ENCODE measurements around the gene SPNS3.

SPNS3 gene

GRCh38 chr17:4436381-4436780 lies 2.6 kb downstream of the SPNS3 start:
- Histone ChIP-seq H3K27me3 (ENCODE audit: control insufficient read depth, insufficient read depth, low read length) (no peaks in the 10 kb centered on the region; the same call in 1 of the 2 replicates), H3K27ac (ENCODE audit: low read depth, low read length) (no peak overlapping the region), H3K36me3 (ENCODE audit: control insufficient read depth, insufficient read depth, low read length) (no peaks in the 10 kb centered on the region), H3K9me3 (ENCODE audit: control insufficient read depth, insufficient read depth, low read depth, low read length) (no peaks in the 10 kb centered on the region), H3K4me1 (ENCODE audit: control insufficient read depth, insufficient read depth, low read length) (no peaks in the 10 kb centered on the region), H3K4me3 (ENCODE audit: low read depth, low read length) (no peak overlapping the region), H3K9ac (ENCODE audit: low read length) (no peak overlapping the region)

DNA sequence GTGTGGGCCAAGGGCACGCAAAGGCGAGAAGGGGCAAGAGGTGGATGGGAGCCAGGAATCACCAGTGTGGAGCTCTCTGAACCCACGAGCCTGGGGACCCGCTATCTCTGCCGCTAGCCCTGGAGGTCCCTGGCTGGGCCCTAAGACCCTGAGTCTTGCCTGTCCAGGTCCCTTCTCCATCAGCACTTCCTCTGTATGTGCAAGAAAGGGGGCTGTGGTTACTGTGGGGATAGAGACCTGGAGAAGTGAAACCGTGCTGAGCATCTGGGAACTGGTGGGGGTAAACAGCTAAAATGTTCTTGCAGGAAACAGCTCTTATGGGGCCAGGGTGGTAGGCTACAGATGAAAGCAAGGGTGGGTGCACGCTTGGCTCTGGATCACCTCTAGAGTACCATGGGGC lies 3.1 kb downstream of the SPNS3 start:
- Histone ChIP-seq H3K27me3 (ENCODE audit: control insufficient read depth, insufficient read depth, low read length) (no peaks in the 10 kb centered on the region; the same call in 1 of the 2 replicates), H3K27ac (ENCODE audit: low read depth, low read length) (no peak overlapping the region), H3K9ac (ENCODE audit: low read length) (no peak overlapping the region), H3K36me3 (ENCODE audit: control insufficient read depth, insufficient read depth, low read length) (no peaks in the 10 kb centered on the region), H3K4me3 (ENCODE audit: low read depth, low read length) (no peak overlapping the region), H3K4me1 (ENCODE audit: control insufficient read depth, insufficient read depth, low read length) (no peaks in the 10 kb centered on the region), H3K9me3 (ENCODE audit: control insufficient read depth, insufficient read depth, low read depth, low read length) (no peaks in the 10 kb centered on the region)

DNA sequence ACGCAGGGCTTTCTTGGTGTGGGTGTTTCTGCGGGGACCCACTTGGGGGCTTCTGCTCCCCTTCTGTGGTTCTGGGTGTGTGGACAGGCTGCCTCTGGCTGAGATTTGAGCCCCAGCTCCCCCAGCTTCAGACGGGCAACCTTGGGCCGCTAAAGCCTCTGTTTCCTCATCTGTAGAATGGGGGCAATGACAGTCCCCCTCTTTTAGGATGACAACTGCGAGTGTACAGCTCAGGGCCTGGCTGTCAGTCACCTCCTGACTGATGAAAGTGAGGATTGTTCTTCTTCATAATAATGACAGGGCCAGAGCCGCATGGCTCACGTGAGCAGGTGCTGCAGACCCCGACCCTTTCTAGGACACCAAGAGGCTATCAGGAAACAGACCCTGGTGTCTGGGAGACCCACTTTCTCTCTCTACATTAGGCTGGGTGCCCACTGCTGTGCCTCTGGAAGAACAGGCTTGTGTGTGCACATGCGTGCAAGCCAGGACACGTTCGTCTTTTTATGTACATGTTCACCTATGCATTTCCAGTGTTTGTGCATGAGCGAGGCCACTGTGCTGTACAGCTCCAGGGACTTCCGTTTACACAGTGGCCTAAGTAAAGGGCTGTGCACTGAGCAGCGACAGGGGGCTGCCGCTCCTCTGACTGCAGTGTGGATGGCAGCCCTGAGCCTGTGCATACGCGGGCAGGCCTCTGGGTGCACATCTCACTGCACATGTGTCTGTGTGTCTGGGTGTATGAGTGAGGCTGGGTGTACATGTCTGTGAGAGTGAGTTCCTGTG lies 4.6 kb downstream of the SPNS3 start:
- H3K27ac ChIP-seq (ENCODE audit: low read depth, low read length) = no peak overlapping the region
- H3K27me3 ChIP-seq (ENCODE audit: control insufficient read depth, insufficient read depth, low read length) = no peaks in the 10 kb centered on the region; the same call in 1 of the 2 replicates
- no peak overlapping the region for H3K9ac ChIP-seq (ENCODE audit: low read length)
- H3K36me3 ChIP-seq (ENCODE audit: control insufficient read depth, insufficient read depth, low read length) = no peaks in the 10 kb centered on the region
- H3K9me3 ChIP-seq (ENCODE audit: control insufficient read depth, insufficient read depth, low read depth, low read length) = no peaks in the 10 kb centered on the region
- H3K4me3 ChIP-seq (ENCODE audit: low read depth, low read length) = no peak overlapping the region
- no peaks in the 10 kb centered on the region for H3K4me1 ChIP-seq (ENCODE audit: control insufficient read depth, insufficient read depth, low read length)

- Histone ChIP-seq H3K9me3 (ENCODE audit: control insufficient read depth, insufficient read depth, low read depth, low read length) (no peaks in the 10 kb centered on the region), H3K4me3 (ENCODE audit: low read depth, low read length) (no peak overlapping the region), H3K4me1 (ENCODE audit: control insufficient read depth, insufficient read depth, low read length) (no peaks in the 10 kb centered on the region), H3K27me3 (ENCODE audit: control insufficient read depth, insufficient read depth, low read length) (no peaks in the 10 kb centered on the region; the same call in 1 of the 2 replicates), H3K9ac (ENCODE audit: low read length) (no peak overlapping the region), H3K27ac (ENCODE audit: low read depth, low read length) (no peak overlapping the region), H3K36me3 (ENCODE audit: control insufficient read depth, insufficient read depth, low read length) (no peaks in the 10 kb centered on the region)
Observed at GRCh38 chr17:4440021-4440420, 6.3 kb downstream of the SPNS3 start.

- Histone ChIP-seq H3K4me3 (ENCODE audit: low read depth, low read length) (no peak overlapping the region), H3K27ac (ENCODE audit: low read depth, low read length) (no peak overlapping the region), H3K9ac (ENCODE audit: low read length) (no peak overlapping the region)
Observed at GRCh38 chr17:4440690-4441686, 7.2 kb downstream of the SPNS3 start.

GRCh38 chr17:4442582-4442981 lies 8.8 kb downstream of the SPNS3 start:
- H3K4me1 ChIP-seq (ENCODE audit: control insufficient read depth, insufficient read depth, low read length) = no peaks in the 10 kb centered on the region
- H3K36me3 ChIP-seq (ENCODE audit: control insufficient read depth, insufficient read depth, low read length) = no peaks in the 10 kb centered on the region
- H3K4me3 ChIP-seq (ENCODE audit: low read depth, low read length) = no peak overlapping the region
- no peaks in the 10 kb centered on the region for H3K9me3 ChIP-seq (ENCODE audit: control insufficient read depth, insufficient read depth, low read depth, low read length)
- H3K27me3 ChIP-seq (ENCODE audit: control insufficient read depth, insufficient read depth, low read length) = no peaks in the 10 kb centered on the region; the same call in 1 of the 2 replicates
- H3K9ac ChIP-seq (ENCODE audit: low read length) = no peak overlapping the region
- no peak overlapping the region for H3K27ac ChIP-seq (ENCODE audit: low read depth, low read length)

More at GRCh38 chr17:4440690-4441686, 7.2 kb downstream of the SPNS3 start:
- no peaks in the 10 kb centered on the region; the same call in 1 of the 2 replicates for H3K27me3 ChIP-seq (ENCODE audit: control insufficient read depth, insufficient read depth, low read length)
- H3K36me3 ChIP-seq (ENCODE audit: control insufficient read depth, insufficient read depth, low read length) = no peaks in the 10 kb centered on the region
- H3K4me1 ChIP-seq (ENCODE audit: control insufficient read depth, insufficient read depth, low read length) = no peaks in the 10 kb centered on the region
- H3K9me3 ChIP-seq (ENCODE audit: control insufficient read depth, insufficient read depth, low read depth, low read length) = no peaks in the 10 kb centered on the region

- H3K9ac ChIP-seq (ENCODE audit: low read length) = no peak overlapping the region
- H3K9me3 ChIP-seq (ENCODE audit: control insufficient read depth, insufficient read depth, low read depth, low read length) = no peaks in the 10 kb centered on the region
- no peaks in the 10 kb centered on the region; the same call in 1 of the 2 replicates for H3K27me3 ChIP-seq (ENCODE audit: control insufficient read depth, insufficient read depth, low read length)
- H3K27ac ChIP-seq (ENCODE audit: low read depth, low read length) = no peak overlapping the region
- H3K4me3 ChIP-seq (ENCODE audit: low read depth, low read length) = no peak overlapping the region
- H3K4me1 ChIP-seq (ENCODE audit: control insufficient read depth, insufficient read depth, low read length) = no peaks in the 10 kb centered on the region
- no peaks in the 10 kb centered on the region for H3K36me3 ChIP-seq (ENCODE audit: control insufficient read depth, insufficient read depth, low read length)
Observed at GRCh38 chr17:4443476-4443875, 9.7 kb downstream of the SPNS3 start.

- Histone ChIP-seq H3K36me3 (ENCODE audit: control insufficient read depth, insufficient read depth, low read length) (no peaks in the 10 kb centered on the region), H3K27ac (ENCODE audit: low read depth, low read length) (no peak overlapping the region), H3K27me3 (ENCODE audit: control insufficient read depth, insufficient read depth, low read length) (no peaks in the 10 kb centered on the region; the same call in 1 of the 2 replicates), H3K4me1 (ENCODE audit: control insufficient read depth, insufficient read depth, low read length) (no peaks in the 10 kb centered on the region; the same call in 1 of the 2 replicates), H3K9me3 (ENCODE audit: control insufficient read depth, insufficient read depth, low read depth, low read length) (no peaks in the 10 kb centered on the region), H3K4me3 (ENCODE audit: low read depth, low read length) (no peak overlapping the region), H3K9ac (ENCODE audit: low read length) (no peak overlapping the region)
Observed at GRCh38 chr17:4444782-4445473, 11.2 kb downstream of the SPNS3 start.

DNA sequence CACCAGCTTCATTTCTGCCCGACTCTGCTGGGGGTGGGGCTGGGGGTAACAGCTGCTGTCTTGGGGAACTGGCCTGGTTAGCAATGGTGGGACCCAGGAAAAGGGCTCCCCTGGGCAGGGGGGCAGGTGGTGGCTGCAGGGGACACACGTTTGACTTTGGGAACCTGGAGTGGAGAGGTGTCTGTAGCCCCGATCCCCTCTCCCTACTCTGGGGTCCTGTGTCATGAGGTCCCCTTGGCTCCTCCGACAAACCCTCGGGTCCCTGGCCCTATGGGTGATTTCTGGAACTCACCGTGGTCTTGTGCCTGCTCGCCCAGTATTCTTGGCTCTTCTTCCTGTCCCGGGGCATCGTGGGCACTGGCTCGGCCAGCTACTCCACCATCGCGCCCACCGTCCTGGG lies 12.0 kb downstream of the SPNS3 start:
- Histone ChIP-seq H3K4me1 (ENCODE audit: control insufficient read depth, insufficient read depth, low read length) (no peaks in the 10 kb centered on the region; the same call in 1 of the 2 replicates), H3K4me3 (ENCODE audit: low read depth, low read length) (no peak overlapping the region), H3K27me3 (ENCODE audit: control insufficient read depth, insufficient read depth, low read length) (no peaks in the 10 kb centered on the region; the same call in 1 of the 2 replicates), H3K27ac (ENCODE audit: low read depth, low read length) (no peak overlapping the region), H3K36me3 (ENCODE audit: control insufficient read depth, insufficient read depth, low read length) (no peaks in the 10 kb centered on the region), H3K9ac (ENCODE audit: low read length) (no peak overlapping the region), H3K9me3 (ENCODE audit: control insufficient read depth, insufficient read depth, low read depth, low read length) (no peaks in the 10 kb centered on the region)

GRCh38 chr17:4446326-4447071 lies 12.8 kb downstream of the SPNS3 start:
- no peaks in the 10 kb centered on the region; the same call in 1 of the 2 replicates for H3K27me3 ChIP-seq (ENCODE audit: control insufficient read depth, insufficient read depth, low read length)
- no peaks in the 10 kb centered on the region for H3K9me3 ChIP-seq (ENCODE audit: control insufficient read depth, insufficient read depth, low read depth, low read length)
- H3K4me3 ChIP-seq (ENCODE audit: low read depth, low read length) = no peak overlapping the region
- H3K27ac ChIP-seq (ENCODE audit: low read depth, low read length) = no peak overlapping the region
- H3K36me3 ChIP-seq (ENCODE audit: control insufficient read depth, insufficient read depth, low read length) = no peaks in the 10 kb centered on the region
- H3K9ac ChIP-seq (ENCODE audit: low read length) = no peak overlapping the region
- no peaks in the 10 kb centered on the region; the same call in 1 of the 2 replicates for H3K4me1 ChIP-seq (ENCODE audit: control insufficient read depth, insufficient read depth, low read length)

All from HUES6 (cell line).